Embryonic facial prominence (tissue), 1 donor: ENCODE data around the gene CATSPER3.
"Not testable (repeated sequence)": the region's sequence is repeated elsewhere in the genome, so short reads cannot be mapped to it uniquely, and the experiment has no call there.

Experiments
- DNase-seq: peaks from one replicate; pipeline ENCODE4 v3.0.0-alpha.2; 2016; ENCODE audit errors: extremely low spot score

CATSPER3 gene

DNA sequence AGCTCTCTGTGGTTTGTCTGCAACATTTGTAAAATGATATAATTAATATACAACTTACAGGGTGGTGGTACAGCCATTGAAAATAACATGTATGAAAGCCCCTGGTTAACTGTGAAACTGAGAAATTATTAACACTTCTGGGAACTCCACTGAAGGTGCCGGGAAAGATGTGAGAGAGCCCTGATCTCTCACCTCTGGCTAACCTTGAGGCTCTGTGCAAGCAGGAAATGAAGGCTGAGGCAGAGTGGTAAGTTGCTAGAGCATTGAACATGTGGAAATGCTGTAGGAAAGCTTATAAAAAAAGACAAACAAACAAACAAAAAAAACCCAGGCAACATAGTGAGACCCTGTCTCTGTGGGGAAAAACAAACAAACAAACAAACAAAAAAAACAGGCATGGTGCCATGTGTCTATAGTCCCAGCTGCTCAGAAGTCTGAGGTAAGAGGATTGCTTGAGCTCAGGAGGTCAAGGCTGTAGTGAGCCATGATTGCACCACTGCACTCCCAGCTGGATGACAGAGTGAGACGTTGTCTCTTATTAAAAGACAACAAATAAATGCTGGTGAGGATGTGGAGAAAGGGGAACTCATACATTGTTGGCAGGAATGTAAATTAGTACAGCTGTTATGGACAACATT, 7.5 kb downstream of the CATSPER3 start:
- no peak for DNase-seq

DNA sequence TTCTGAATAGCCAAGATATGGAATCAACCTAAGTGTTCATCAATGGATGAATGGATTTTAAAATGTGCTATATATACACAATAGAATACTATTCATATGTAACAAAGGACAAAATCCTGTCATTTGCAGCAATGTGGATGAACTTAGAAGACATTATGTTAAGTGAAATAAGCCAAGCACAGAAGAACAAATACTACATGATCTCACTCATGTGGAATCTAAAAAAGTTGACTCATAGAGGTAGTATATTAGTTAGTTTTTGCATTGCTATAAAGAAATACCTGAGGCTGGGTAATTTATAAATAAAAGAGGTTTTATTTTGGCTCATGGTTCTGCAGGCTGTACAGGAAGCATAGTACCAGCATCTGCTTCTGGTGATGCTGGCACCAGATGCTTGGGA, 8.1 kb downstream of the CATSPER3 start:
- DNase-seq: no peak

DNA sequence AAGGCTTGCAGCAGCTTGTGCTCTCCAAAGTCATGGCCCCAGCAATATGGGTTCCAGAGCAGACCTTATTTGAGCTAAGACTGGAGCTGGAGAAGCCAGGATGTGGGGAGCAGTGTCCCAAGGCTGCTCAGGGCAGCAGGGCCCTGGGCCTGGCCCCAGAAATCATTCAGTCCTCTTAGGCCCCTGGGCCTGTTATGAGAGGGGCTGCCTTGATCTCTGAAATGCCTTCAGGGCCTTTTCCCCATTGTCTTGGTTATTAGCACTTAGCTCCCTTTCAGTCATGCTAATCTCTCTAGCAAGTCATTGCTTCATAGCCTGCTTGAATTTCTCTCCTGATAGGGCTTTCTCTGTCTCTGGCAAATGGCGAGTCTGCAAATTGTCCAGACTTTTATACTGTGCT, 9.1 kb downstream of the CATSPER3 start:
- DNase-seq: no peak

DNA sequence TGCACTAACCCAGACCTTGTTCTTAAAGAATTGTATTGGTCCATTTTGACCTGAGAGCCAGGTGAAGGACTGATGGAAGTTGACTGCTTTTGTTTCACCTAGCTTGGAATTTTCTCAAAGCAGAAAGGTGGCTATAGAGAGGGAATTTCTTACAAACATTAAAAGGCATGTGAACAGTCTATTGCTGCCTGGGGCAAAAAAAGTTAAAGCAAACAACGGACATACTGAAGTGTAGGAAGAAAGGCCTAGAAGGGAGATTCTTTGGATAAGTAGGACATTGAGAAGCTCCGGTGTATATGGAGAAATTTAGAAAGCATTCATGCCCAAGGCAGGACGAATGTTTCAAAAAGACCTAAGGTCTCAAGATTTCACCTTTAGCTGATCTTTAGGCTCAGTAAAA, 11.7 kb downstream of the CATSPER3 start:
- DNase-seq: no peak

DNA sequence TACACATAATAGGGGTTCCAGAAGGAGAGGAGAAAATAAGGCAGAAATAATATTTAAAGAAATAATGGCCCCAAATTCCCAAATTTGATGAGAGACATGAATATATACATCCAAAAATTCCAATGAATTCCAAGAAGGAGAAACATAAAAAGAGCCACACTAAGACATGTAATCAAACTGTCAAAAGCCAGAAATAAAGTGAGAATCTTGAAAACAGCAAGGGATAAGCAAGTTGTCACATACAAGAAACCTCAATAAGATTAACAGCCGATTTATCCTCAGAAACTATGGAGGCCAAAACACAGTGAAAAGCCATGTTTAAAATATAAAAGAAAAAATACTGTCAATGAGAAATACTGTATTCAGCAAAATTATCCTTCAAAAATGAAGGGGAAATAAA, 14.5 kb downstream of the CATSPER3 start:
- DNase-seq: no peak

DNA sequence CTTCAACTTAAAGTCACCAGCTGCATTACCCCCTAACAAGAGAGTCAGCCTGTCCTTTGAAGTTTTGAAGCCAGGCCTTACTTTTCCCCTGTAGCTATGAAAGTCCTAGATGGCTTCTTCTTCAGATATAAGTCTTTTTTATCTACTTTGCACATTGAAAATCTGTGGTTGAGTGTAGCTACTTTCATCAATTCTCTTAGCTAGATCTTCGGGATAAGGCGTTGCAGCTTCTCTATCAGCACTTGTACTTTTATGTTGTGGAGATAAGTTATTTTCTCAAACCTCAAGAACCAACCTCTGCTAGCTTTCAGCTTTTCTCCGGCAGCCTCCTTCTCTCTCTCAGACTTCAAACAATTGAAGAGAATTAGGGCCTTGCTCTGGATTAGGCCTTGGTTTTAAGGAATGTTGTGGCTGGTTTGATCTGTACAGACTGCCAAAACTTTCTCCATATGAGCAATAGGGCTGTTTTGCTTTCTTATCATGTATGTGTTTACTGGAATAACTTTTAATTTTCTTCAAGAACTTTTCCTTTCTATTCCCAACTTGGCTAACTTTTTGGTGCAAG, 21.6 kb downstream of the CATSPER3 start:
- no peak for DNase-seq

DNA sequence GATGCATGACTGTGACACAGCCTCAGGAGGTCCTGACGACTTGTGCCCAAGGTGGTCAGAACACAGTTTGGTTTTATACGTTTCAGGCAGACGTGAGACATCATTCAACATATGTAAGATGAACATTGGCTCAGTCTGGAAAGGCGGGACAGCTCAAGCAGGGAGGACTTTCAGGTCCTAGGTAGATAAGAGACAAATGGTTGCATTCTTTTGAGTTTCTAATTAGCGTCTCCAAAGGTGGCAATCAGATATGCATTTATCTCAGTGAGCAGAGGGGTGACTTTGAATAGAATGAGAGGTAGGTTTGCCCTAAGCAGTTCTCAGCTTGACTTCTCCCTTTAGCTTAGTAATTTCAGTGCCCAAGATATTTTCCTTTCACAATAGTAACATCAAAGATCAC, 22.5 kb downstream of the CATSPER3 start:
- not testable (repeated sequence) for DNase-seq

DNA sequence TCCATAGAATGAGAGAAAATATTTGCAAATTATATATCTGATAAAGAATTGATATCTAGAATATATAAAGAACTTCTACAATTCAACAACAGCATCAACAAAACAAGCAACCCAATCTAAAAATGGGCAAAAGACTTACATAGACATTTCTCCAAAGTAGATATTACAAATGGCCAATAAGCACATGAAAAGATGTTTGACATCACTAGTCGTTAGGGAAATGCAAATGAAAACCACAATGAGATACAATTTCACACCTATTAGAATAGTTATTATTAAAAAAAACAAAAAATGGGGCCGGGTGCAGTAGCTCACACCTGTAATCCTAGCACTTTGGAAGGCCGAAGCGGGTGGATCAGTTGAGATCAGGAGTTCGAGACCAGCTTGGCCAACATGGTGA, 24.4 kb downstream of the CATSPER3 start:
- no peak for DNase-seq

DNA sequence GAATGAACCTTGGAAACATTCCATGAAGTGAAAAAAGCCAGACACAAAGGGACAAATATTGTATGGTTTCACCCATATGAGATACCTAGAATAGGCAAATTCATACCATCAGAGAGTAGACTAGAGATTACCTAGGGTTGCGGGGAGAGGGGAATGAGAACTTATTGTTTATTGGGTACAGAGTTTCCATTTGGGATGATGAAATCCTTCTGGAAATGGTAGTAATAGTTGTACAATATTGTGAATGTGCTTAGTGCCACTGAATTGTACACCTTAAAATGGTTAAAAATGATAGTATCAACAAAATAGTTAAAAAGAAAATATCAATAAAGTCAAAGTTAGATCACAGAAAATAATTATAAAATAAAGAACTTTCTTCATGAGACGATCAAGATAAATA, 25.5 kb downstream of the CATSPER3 start:
- DNase-seq: no peak

DNA sequence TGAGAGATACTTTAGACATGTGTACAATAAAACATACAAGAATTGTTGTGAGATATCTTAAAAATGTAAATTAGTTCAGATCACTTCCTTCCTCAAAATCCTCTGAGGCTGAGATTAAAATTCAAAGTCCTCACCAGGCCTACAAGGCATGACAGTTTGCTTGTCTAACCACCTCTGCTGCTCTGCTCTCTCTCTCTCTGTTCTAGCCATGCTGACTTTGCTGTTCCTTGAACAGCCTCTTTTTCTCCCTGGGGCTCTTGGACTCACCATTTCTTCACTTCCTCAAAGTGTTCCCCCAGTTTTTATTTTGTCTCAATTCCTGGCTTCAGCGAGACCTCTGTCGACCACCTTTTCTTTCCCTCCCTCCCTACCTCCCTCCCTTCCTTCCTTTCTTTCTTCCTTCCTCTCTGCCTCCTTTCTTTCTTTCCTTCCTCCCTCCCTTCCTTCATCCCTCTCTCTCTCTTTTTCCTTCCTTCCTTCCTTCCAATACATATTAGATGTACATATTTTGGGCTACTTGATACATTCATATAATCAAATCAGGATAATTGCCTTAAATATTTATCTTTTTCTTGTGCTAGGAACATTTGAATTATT, 27.0 kb downstream of the CATSPER3 start:
- DNase-seq: no peak

DNA sequence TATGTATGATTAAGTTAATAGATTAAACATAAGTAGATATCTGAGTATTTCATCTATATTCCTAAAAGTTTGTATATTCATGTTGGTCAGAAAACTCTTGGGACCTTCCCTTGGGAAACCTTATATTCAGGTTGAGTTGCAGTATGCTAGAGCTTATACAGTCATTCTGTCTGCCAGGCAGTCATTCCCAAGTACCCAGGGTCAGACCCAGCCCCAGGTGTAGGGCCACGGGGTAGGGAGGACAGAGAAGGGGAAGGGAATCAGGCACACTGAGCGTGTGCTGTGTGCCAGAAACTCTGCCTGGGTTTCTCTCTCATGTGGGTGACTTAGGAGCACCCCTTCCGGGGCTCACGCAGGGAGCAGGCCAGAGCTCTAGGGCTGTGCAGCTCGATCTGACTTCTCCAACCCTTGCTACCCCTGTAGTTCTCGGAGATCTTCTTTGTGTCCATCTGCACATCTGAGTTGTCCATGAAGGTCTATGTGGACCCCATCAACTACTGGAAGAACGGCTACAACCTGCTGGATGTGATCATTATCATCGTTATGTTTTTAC, 28.2 kb downstream of the CATSPER3 start:
- DNase-seq: no peak

DNA sequence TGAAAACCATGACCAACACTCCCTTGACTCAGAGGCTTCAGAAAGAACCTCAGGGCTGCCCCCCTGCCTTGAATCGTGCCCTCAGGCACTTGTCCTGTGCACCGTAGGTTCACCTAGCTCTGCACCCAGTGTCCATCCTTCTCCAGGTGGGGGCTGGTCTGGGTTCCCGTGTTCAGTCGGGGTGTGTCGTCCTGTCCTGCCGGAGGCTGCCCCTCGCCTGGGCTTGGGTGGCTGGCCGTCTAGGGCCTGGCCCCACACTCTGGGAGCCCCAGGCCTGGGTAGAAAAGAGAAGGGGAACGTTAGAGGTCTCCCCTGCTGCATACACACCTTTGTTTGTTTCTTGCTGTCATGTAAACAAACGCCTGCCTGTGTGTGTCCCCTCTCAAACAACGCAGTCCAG, 29.3 kb downstream of the CATSPER3 start:
- DNase-seq: no peak

DNA sequence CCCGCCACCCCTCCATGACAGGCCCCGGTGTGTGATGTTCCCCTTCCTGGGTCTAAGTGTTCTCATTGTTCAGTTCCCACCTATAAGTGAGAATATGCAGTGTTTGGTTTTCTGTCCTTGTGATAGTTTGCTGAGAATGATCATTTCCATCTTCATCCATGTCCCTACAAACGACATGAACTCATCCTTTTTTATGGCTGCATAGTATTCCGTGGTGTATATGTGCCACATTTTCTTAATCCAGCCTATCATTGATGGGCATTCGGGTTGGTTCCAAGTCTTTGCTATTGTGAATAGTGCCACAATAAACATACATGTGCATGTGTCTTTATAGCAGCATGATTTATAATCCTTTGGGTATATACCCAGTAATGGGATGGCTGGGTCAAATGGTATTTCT, 30.4 kb downstream of the CATSPER3 start:
- not testable (repeated sequence) for DNase-seq

DNA sequence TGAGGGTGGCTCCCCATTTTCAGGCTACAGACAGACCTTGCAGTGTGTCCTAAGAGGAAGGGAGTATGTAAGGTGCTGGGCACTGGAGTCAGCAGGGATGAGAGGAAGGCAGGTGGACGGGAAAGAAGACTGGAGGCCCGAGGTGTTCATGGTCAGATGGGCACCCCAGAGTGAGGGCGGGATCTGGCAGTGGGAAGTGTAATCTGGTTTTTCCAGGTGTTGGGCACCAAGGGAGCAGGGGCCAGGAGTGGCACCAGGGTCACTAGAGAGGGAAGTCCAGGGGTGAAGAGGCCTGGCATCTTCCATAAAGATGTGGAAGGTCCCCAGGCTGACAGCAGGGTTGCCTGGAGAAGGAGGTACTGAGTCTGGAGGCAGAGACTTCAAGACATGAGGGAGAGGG, 36.7 kb downstream of the CATSPER3 start:
- no peak for DNase-seq

DNA sequence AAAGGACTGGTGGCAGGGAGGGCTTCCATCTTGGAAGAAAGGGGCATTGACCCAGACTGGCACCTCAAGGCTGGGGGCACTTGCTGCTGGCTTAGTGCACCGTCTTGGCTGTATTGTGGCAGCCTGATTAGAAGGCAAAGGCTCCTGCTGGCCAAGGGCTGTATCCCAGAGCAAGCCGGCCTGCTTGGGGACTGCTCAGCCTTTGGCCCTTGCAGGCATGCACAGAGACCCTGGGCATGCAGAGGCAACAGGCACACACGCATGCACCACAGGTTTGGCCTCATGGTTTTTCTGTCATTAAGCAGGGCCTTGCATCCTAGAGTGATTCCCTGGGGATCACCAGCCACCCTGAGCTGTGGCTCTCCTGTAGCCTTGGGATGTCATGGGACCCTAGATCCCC, 37.4 kb downstream of the CATSPER3 start:
- DNase-seq: no peak

DNA sequence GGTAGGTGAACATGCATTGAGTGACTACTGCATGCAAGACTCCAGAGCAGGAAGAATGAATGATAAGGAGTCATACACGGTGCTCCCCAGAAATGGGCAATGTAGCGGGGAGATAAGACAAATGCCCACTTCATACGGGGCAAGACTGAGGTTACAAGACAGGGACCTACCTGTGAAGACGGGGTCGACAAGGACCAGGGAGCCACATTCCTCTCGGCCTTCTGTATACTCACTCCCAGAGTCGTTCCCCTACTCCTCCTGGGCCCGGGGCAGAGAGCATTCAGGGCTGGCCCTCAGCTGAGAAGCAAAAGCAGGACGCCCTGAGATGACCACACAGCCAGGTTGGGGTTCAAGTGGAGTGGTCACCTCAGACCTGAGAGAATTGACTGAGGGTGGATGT, 39.6 kb downstream of the CATSPER3 start:
- no peak for DNase-seq

DNA sequence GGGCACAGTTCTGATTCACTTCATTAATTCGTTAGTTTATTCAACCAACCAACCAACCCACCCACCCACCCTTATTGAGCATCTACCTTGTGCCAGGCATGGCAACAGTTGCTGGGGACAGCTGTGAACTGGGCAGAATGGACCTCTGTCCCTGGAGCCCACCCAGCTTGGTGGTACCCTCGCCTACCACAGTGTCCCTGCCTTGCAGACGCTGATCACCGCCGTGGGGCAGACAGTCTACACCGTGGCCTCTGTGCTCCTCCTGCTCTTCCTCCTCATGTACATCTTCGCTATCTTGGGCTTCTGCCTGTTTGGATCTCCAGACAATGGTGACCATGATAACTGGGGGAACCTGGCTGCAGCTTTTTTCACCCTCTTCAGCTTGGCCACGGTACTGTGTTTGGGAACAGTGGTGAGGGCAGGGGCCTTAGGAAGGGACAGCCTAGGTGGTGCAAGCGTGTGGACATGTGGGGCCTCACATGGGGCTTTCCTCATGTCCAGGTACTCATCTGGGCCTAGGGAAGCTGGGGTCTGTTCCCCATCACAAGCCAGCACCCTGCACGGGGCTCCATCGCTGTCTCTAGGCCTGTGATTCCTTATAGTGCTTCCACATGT, 40.1 kb downstream of the CATSPER3 start:
- DNase-seq: no peak

DNA sequence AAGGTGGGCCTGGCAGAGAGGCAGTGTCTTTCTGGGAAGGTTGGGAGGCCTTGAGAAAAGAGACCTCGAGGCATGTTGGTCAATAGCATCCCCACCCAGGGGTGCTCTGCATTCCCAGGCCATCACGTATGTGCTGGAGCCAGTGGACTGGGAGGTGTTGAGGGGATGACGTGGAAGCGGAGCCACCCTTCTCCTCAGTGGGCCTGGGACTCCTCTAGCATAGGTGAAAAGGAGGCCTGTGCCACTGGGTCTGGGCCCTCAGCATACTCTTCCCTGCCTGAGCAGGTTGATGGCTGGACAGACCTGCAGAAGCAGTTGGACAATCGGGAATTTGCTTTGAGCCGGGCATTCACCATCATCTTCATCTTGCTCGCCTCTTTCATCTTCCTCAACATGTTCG, 40.8 kb downstream of the CATSPER3 start:
- DNase-seq: no peak

DNA sequence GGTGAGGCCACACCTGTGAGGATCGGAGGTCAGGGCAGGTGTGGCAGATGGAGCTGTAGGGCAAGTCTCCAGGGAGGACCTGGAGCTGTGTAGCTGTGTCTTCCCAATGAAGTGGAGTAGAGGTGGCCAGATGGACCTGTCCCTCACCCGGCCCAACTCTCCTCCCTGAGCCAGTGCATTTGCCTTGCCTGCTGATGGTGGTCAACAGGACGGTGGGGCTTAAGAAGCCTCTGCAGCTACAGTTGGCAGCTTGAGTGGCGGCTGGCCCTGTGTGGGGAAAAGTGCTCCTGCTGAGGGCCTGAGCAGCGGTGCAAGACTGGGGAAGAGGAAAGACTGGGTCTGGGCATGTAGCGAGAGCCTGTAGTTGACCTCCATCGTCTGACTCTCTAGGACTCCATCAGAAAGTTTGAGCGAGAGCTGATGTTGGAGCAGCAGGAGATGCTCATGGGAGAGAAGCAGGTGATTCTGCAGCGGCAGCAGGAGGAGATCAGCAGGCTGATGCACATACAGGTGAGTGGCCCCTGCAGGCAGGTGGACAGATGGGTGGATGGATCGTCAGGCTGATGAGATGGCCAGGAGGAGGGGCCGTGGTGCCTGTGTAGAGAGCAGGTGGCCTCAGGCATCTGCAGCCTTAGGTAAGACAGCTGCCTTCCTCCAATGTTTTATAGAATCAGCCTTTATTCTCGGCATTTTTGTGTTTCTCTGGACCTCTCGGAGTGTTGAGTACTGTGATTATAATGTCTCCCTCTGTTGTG, 41.5 kb downstream of the CATSPER3 start:
- DNase-seq: no peak

DNA sequence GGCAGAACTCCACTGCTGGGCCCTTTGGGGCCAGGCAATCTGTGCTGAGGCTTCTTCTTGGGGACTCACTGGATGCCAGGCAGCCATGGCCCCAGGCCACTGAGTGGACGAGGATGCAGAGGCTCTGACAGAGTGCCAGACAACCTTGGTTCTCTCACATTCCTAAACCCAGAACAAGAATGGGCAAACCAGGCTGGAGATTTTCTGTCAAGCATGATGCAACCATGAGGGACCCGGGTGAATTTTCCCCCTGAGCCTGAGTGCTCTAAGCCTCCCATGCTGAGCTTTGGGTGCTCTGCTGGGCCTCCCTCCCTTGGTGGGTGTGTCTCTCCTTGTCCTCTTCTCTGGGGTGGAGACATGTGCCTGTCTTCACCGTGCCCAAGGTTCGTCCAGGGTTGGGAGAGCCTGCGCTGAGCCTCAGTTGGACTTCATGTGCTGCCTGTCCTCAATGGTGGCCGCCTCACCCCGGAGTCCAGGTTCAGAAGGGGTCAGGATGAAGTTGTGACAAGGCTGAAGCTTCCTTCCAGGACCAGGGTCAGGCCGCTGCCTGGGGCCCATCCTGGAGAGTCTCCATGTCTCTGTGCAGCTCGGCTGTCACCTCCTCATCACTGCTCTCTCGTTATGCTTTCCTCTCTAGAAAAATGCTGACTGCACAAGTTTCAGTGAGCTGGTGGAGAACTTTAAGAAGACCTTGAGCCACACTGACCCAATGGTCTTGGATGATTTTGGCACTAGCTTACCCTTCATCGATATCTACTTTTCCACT, 42.2 kb downstream of the CATSPER3 start:
- DNase-seq: no peak
